Lower lobe of right lung (tissue), 2 donors: Measurements from ENCODE around the gene DHRSX. TPM values are rescaled to one million over a fixed set of nuclear protein-coding genes. Genes with fewer than 3 reads are reported as not detected.

Experiments
- ATAC-seq, 2 donors: fragments of 200-7000 bp; cut with Tn5 transposase; one replicate each; pipeline ENCODE4 v1.9.1; 2020 to 2022; ENCODE audit warnings: mild to moderate bottlenecking in 2 of 2, moderate library complexity in 2 of 2
- DNase-seq: peaks from one replicate; pipeline ENCODE4 v3.0.0-alpha.2; 2020
- H3K27ac ChIP-seq: fragments of 200-600 bp; one replicate; pipeline ENCODE4 v1.8.0; 2022
- H3K27me3 ChIP-seq: fragments of 200-600 bp; one replicate; pipeline ENCODE4 v1.8.0; 2022; ENCODE audit warnings: low read depth
- H3K36me3 ChIP-seq: fragments of 200-600 bp; one replicate; pipeline ENCODE4 v1.8.0; 2022; ENCODE audit warnings: mild to moderate bottlenecking
- H3K4me1 ChIP-seq: fragments of 200-600 bp; one replicate; pipeline ENCODE4 v1.8.0; 2022
- H3K4me3 ChIP-seq: fragments of 200-600 bp; one replicate; pipeline ENCODE4 v1.8.0; 2022; ENCODE audit warnings: mild to moderate bottlenecking
- H3K9me3 ChIP-seq: fragments of 200-600 bp; one replicate; pipeline ENCODE4 v1.8.0; 2022
- intact Hi-C: fragments of 100-400 bp; cut with DNase I; formaldehyde crosslinking; loops from one replicate; pipeline ENCODE4 v1.11.0; 2022
- total RNA-seq: library from RNA; stranded (reverse); fragmentation: NEBNext Ultra II Directional; extraction: Animal tissue kit (Norgen Biotek cat#: 25700); gene quantifications from one replicate; pipeline ENCODE4 v1.2.1, GENCODE V29; 2021
- TF ChIP-seq, protein P1 (sequence below): fragments of 200-600 bp; IDR thresholded peaks from one replicate; pipeline ENCODE4 v1.8.0; 2022; ENCODE audit warnings: antibody characterized with exemption, mild to moderate bottlenecking
- donor health status: DM: no; HTN: yes; CAD: no; lungs with severe emphysema.

DHRSX gene
- total RNA-seq, 1 donor from 2014 or later: 31.9 TPM

GRCh38 chrX:2348211-2348610 is 152.6 kb downstream of the DHRSX start:
- intact Hi-C loops: no loop called here
- H3K4me1 ChIP-seq: no peaks in the 10 kb centered on the region
- no peak overlapping the region for H3K4me3 ChIP-seq
- no peak for DNase-seq
- H3K36me3 ChIP-seq: no peaks in the 10 kb centered on the region
- TF ChIP-seq, protein P1, sequence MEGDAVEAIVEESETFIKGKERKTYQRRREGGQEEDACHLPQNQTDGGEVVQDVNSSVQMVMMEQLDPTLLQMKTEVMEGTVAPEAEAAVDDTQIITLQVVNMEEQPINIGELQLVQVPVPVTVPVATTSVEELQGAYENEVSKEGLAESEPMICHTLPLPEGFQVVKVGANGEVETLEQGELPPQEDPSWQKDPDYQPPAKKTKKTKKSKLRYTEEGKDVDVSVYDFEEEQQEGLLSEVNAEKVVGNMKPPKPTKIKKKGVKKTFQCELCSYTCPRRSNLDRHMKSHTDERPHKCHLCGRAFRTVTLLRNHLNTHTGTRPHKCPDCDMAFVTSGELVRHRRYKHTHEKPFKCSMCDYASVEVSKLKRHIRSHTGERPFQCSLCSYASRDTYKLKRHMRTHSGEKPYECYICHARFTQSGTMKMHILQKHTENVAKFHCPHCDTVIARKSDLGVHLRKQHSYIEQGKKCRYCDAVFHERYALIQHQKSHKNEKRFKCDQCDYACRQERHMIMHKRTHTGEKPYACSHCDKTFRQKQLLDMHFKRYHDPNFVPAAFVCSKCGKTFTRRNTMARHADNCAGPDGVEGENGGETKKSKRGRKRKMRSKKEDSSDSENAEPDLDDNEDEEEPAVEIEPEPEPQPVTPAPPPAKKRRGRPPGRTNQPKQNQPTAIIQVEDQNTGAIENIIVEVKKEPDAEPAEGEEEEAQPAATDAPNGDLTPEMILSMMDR: no peak
- no peaks in the 10 kb centered on the region for H3K9me3 ChIP-seq
- no peak overlapping the region for H3K27ac ChIP-seq
- H3K27me3 ChIP-seq: no peaks in the 10 kb centered on the region
- no peak for ATAC-seq

DNA sequence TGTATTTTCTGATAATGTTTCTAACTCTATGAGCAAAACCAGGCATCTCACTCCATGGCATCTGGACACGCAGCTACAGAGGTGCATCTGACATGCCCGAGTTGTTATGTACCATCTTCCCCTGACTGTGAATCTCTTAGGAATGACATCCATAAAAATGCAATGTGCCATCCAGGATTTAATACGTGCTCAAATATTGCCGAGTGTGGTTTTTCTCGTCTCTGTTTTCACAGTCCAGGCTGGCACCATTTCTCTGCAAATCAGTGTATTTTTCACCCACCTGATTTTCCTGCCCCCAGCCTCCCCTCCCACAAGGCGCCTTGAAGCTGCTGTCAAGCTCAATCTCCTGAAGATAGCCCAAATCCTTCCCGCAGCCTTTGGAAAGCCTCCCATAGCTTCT is 154.6 kb downstream of the DHRSX start:
- ATAC-seq (no peak), DNase-seq (no peak)
- intact Hi-C loops: no loop called here
- no peaks in the 10 kb centered on the region for H3K9me3 ChIP-seq
- no peaks in the 10 kb centered on the region for H3K4me1 ChIP-seq
- TF ChIP-seq, protein P1: no peak
- H3K27ac ChIP-seq: no peak overlapping the region
- H3K36me3 ChIP-seq: no peaks in the 10 kb centered on the region
- H3K27me3 ChIP-seq: no peaks in the 10 kb centered on the region
- H3K4me3 ChIP-seq: no peak overlapping the region

DNA sequence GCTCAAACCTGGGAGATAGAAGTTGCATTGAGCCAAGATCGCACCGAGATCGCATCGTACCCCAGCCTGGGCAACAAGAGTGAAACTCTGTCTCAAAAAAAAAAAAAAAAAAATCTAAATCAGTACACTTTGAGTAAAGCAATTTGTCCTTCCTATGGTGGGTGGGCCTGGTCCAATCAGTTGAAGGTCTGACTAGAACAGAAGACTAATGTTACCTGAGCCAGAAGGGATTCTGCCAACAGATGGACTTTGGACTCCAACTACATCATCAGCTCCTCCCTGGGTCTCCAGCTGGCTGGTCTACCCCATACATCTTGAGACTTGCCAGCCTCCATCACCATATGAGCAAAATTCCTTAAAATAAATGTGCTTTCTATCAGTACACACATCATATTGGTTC is 155.2 kb downstream of the DHRSX start:
- no peaks in the 10 kb centered on the region for H3K27me3 ChIP-seq
- DNase-seq (no peak), ATAC-seq (no peak)
- H3K4me1 ChIP-seq: no peaks in the 10 kb centered on the region
- intact Hi-C loops: no loop called here
- H3K36me3 ChIP-seq: no peaks in the 10 kb centered on the region
- H3K27ac ChIP-seq: no peak overlapping the region
- no peaks in the 10 kb centered on the region for H3K9me3 ChIP-seq
- no peak overlapping the region for H3K4me3 ChIP-seq
- TF ChIP-seq, protein P1: no peak

- no peak overlapping the region for H3K27ac ChIP-seq
- ATAC-seq (no peak), DNase-seq (no peak)
- intact Hi-C loops: no loop called here
- TF ChIP-seq, protein P1: no peak
- no peaks in the 10 kb centered on the region for H3K36me3 ChIP-seq
- no peaks in the 10 kb centered on the region for H3K4me1 ChIP-seq
- no peaks in the 10 kb centered on the region for H3K9me3 ChIP-seq
- no peaks in the 10 kb centered on the region for H3K27me3 ChIP-seq
- H3K4me3 ChIP-seq: no peak overlapping the region
Measured at GRCh38 chrX:2343413-2343812, 157.4 kb downstream of the DHRSX start.

DNA sequence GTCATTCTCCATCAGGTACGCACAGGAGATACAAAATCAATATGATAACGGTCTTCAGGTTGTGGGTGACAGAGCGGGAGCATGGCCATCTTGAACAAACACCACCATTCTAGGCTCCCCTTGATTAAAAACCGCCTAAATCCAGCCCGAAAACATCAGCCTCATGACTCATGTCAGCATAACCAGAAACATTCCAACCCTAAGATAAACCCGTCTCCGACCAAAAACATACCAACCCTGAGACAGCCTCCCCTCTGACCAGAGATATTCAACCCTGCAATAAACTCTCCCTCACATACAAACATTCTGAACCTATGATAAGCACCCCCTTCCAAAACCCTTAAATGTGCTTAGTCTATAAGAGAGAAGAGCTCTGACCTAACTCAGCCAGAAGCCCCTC is 157.9 kb downstream of the DHRSX start:
- DNase-seq (no peak), ATAC-seq (no peak)
- intact Hi-C loops: no loop called here
- no peak overlapping the region for H3K4me3 ChIP-seq
- H3K36me3 ChIP-seq: no peaks in the 10 kb centered on the region
- TF ChIP-seq, protein P1: no peak
- no peak overlapping the region for H3K27ac ChIP-seq
- no peaks in the 10 kb centered on the region for H3K4me1 ChIP-seq
- H3K9me3 ChIP-seq: no peaks in the 10 kb centered on the region
- no peaks in the 10 kb centered on the region for H3K27me3 ChIP-seq

GRCh38 chrX:2342281-2342688 is 158.5 kb downstream of the DHRSX start:
- H3K27me3 ChIP-seq: no peaks in the 10 kb centered on the region
- TF ChIP-seq, protein P1: no peak
- H3K36me3 ChIP-seq: no peaks in the 10 kb centered on the region
- H3K27ac ChIP-seq: no peak overlapping the region
- ATAC-seq: no peak
- H3K4me3 ChIP-seq: no peak overlapping the region
- intact Hi-C loops: no loop called here
- H3K9me3 ChIP-seq: no peaks in the 10 kb centered on the region
- DNase-seq: no peak
- H3K4me1 ChIP-seq: no peaks in the 10 kb centered on the region
